SU-DHL-6 (cell line): ENCODE measurements around the gene GULP1.

Source experiments
- EZH2phosphoT487 ChIP-seq: fragments of 200-600 bp; sonication (generic), shearing (Covaris generic); conservative IDR thresholded peaks from 2 replicates; pipeline ENCODE4 v1.6.1; 2018; ENCODE audit warnings: mild to moderate bottlenecking, antibody characterized with exemption, low read length, moderate library complexity, mixed read lengths
- TF ChIP-seq, protein P1 (sequence below): fragments of 200-600 bp; sonication (generic); IDR thresholded peaks from one replicate; pipeline ENCODE4 v1.5.1; 2017; ENCODE audit warnings: antibody characterized with exemption, mild to moderate bottlenecking, low read length, moderate library complexity; ENCODE audit not compliant: insufficient read depth, poor library complexity, severe bottlenecking

DNA sequence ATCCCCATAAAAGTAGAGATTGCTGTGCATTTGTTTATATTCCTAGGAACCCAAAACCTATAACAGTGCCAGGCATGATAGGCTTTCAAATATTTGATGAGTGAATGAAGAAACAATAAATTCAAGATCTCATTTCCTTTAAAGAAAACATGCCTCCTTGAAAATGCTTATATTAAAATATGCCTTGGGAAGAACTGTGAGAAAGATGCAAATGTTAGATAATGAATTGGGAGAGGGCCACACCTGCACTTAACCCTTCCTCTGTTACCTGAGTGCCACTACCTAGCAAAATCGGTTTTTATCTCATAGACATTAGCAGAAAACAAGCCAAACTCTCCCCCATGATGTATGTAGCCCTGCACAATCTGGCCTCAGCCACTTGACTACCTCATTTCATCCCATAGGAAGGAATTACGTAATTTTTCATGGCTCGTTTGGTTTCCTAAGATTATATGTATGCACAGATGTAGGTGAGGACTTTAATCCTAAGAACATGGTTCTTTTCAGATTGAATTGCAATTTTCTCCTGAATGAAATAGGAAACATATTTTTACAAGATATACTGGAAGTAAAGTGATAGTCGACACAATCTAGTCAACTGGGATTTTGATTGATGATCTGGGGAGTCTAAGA is 25.2 kb downstream of the GULP1 start:
- TF ChIP-seq, protein P1, sequence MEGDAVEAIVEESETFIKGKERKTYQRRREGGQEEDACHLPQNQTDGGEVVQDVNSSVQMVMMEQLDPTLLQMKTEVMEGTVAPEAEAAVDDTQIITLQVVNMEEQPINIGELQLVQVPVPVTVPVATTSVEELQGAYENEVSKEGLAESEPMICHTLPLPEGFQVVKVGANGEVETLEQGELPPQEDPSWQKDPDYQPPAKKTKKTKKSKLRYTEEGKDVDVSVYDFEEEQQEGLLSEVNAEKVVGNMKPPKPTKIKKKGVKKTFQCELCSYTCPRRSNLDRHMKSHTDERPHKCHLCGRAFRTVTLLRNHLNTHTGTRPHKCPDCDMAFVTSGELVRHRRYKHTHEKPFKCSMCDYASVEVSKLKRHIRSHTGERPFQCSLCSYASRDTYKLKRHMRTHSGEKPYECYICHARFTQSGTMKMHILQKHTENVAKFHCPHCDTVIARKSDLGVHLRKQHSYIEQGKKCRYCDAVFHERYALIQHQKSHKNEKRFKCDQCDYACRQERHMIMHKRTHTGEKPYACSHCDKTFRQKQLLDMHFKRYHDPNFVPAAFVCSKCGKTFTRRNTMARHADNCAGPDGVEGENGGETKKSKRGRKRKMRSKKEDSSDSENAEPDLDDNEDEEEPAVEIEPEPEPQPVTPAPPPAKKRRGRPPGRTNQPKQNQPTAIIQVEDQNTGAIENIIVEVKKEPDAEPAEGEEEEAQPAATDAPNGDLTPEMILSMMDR: no peak
- TF ChIP-seq EZH2phosphoT487: no peak
